GM19463 (cell line): ENCODE measurements around the gene SCN5A.

Source experiments
- ATAC-seq: cut with Tn5 transposase; IDR thresholded peaks from one replicate; pipeline ENCODE4 v1.9.1; 2021; ENCODE audit warnings: mild to moderate bottlenecking, moderate library complexity; ENCODE audit not compliant: unreplicated experiment

SCN5A gene

DNA sequence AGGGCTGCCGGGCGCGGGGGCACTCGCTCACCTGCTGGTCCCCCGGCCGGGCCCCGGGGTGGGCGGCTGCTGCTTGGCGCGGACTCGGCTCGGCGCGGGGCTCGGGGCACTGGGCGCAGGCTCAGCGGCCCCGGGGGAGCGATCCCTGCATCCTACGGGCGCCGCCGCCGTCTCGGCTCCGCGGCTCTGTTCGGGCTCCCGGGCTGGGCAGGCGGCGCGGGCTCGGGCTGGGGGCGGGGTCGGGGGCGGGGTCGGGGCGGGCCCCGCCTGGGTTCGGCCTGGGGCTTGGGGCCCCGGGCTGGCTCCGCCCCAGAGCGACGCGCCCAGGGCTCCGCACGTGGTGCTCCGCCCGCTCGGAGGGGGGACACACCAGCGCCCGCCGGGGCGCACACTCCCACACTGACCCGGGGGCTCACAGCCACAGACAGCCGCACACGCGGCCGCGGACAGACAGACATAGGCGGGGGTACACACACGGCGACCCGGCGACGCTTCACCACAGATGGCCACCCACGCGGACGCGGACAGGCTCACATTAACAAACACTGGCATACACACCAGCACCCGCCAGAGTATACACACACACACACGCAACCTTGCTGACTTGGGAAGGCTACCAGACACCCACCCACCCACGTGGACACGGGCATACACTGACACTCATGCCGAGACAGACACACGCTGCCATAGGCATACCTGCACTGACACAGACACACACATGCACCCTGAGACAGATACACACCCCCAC is at the start of gene SCN5A:
Gene SCN5A (minus strand): TSS at position 188 of the 748 bp plus-strand sequence. CDS start 16,380 bp downstream, outside the sequence.
- peak; percentile 70 for ATAC-seq

DNA sequence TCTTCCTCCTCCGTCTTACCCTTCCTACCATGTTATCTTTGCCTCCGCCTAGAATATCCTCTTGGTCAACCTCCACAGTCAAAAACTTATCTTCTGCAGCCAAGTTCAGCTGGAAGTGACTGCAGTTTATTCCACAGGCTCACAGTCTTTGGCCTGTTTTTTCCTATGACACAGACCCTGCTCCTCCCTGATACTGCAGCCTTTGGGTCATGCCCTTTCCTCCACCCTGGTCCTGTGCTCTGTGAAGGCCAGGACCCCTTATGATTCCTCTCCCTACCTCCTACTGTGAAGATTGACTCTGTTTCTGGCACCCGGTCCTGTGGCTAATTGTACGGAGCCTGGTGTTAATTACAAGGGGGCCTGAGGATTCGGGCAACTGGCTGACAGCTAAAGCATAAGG is 49.3 kb upstream of the SCN5A start:
- ATAC-seq: no peak

DNA sequence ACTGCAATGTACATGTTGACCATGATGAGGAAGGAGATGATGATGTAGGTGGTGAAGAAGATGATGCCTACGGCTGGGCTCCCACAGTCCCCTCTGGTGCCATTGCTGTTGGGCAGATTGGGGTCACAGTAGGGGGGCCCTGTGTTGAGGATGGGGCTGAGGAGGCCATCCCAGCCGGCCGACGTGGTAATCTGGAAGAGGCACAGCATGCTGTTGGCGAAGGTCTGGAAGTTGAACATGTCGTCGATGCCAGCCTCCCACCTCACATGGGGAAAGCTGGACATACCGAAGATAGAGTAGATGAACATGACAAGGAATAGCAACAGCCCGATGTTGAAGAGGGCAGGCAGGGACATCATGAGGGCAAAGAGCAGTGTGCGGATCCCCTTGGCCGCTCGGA is 48.6 kb upstream of the SCN5A start:
- no peak for ATAC-seq

DNA sequence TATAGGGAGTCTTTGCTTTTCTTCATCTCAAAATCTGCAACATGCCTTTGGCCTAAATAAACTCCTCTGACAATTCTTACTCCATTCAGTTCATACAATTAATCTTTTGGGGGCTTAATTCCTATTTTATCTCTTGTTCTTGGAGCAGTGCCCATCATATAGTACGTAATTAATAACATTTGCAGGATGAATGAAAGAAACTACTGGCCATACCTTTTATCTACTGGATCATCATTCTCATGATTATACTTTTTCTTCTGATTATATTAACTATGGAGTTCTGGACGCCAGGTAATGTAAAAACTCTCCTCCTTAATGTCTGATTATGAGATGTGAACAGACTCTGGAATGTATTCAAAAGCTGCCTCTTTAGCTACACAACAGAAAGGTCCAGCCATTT is 46.5 kb upstream of the SCN5A start:
- no peak for ATAC-seq

DNA sequence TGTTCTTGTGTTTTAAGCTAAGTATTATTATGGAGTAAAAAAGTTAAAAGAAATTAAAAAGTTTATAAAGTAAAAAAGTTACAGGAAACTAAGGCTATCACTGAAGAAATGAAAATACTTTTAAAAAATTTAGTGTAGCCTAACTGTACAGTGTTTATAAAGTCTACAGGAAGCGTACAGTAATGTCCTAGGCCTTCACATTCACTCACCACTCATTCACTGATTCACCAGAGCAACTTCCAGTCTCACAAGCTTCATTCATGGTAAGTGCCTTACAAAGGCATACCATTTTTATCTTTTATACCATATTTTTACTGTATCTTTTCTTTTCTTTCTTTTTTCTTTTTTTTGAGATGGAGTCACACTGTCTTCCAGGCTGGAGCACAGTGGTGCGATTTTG is 40.7 kb upstream of the SCN5A start:
- no peak for ATAC-seq

DNA sequence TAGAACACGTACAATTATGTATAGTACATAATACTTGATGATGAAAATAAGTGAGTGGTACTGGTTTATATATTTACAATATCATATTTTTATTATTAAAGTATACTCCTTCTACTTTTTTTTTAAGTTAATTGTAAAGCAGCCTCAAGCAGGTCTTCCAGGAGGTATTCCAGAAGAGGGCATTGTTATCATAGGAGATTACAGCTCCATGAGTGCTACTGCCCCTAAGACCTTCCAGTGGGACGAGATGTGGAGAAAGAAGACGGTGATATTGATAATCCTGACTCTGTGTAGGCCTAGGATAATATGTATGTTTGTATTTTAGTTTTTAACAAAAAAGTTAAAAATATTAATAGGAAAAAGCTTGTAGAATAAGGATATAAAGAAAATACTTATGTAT is 40.3 kb upstream of the SCN5A start:
- ATAC-seq: no peak

DNA sequence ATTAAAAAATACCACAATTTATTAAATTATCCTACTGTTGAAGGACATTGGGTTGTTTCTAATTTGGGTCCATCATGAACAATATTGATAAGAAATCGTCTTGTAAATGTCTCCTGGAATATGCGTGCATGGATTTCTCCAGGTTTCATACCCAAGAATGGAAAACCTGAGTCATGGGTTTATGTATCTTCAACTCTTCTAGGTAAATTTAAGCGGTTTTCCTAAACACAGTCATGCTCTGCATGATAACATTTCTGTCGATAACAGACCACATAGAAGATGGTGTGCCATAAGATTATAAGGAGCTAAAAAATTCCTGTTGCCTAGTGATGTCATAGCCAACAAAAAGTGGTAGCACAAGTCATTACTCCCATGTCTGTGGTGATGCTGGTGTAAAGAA is 39.9 kb upstream of the SCN5A start:
- no peak for ATAC-seq

DNA sequence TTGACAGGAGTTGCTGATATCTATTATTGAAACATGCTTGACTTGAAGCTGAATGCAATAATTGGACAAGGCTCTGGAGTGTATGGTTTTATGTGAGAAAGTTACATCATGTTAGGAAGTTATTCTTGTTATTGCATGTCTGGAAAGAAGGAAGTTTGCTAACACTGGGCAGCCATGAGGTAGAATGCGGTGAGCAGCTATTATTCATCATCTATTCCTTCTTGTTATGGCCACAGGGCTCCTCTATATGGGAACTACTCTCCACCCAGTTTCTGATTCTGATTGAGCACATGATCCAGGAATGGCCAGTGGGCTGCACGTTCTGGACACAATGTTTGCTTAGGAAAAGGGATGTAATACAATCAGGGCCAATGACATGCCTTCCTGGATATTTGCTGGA is 37.8 kb upstream of the SCN5A start:
- no peak for ATAC-seq

DNA sequence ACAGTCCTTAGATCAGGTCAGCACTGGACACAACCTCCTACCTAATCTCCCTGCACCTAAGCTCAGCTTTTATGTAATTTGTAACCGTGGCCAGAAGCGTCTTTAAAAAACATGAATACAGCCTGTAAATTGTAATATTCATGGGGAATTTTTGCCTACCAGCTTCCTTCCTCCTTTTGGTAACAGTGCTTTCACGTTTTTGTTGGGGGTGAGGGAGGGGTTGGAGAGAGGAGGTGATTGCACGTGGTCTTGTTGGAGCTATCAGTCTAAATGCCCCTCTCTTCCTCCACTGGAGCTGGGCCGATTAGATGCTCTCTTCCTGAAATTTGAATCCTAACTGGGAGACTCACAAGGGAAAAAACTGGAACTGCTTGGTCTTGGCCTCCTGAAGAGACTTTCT is 35.1 kb upstream of the SCN5A start:
- ATAC-seq: no peak

DNA sequence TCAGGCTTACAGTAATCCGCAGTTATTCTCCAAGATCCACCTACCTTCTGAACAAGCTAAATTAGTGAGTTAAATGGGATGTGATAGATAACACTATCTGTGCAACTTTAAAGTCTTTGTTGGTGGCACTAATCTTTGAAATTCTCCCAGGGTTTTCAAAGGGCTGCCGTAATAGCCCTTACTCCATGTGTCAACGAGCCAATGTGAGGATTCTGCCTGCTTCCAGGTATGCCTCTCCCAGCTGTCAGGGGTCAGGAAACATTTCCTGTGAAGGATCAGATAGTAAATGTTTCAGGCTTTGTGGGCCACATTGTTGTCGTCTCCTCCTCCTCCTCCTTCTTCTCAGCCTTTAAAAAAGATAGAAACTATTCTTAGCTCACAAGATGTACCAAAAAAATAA is 20.2 kb upstream of the SCN5A start:
- no peak for ATAC-seq

DNA sequence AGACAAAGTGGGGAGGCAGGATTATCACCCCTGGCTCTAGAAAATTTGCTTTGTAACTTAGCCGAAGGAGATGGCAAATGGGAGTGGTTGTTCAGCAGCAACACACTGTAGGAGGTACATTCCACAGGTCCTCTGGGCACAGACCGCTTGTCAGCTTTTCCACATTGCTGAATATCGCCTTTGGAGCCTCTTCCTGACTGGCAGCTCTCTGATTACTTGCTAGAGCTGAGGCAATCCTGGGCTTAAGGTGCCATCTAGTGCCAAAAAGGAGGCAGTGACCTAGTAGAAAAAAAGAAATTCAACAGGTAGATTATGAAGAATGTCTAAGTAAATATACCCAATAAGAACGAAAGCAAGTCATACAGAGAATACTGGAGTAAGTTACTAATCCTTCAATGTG is 13.1 kb upstream of the SCN5A start:
- ATAC-seq: no peak

DNA sequence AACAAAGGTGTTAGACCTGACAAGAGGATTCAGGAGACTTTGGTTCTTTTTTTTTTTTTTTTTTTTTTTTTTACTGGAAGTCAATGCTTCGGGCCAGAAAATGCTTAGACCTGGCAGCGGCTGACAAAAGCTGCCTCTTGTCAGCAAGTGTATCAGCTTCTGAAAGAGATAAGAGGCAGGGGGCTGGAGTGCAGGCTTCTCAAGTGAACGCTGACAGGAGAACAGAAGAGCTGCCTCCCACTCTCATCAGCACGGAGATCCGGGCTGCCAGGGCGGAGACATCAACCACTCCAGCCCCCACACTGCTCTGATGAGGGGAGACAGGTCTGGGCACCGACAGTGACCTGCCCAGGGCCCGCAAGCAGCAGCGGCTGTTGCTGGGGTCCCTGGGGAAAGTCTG is 9.4 kb upstream of the SCN5A start:
- ATAC-seq: no peak

DNA sequence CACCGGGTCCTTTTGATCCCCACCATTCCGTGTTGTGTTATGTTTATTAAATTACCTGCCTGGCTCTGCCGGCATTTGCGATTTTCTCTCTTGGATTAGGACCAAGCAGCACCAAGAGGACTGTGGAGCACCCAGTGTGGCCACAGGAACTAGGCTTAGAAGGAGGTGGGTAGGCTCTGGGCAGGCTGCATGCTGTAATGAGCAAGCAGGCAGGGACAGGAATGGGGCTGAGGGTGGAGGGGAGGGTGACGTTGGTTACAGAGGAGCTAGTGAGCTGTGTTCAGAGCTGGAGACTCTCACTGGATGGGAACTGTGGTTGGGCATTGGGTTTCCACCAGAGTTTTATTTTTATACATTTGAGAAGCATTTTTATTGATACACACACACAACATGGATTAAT is 7.9 kb upstream of the SCN5A start:
- ATAC-seq: no peak

DNA sequence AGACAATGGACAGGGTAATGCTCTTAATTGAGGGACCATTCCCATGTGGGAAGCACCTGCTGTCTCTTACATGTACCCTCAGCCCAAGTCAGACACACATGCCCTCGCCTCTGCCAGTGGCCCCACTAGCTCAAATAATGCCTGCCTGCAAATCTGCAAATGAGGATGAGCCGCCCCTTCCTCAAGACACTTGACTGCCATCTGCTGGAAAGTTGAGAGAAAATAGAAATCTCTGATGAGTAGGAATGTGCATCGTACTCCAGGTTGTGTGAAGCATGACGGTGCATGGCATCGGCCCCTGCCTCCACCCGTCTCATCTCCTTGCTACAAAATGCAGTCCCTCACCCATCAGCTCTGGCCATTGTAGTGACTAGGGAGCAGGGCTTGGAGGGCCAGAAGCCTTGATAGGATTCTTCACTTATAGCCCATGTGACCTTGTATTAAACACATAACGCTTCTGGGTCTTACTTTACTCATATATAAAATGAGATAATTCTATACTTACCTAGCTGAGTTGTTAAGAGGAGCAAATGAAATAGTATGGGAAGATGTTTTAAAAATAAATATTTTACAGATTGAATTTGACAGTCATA is 6.3 kb upstream of the SCN5A start:
- ATAC-seq: no peak

DNA sequence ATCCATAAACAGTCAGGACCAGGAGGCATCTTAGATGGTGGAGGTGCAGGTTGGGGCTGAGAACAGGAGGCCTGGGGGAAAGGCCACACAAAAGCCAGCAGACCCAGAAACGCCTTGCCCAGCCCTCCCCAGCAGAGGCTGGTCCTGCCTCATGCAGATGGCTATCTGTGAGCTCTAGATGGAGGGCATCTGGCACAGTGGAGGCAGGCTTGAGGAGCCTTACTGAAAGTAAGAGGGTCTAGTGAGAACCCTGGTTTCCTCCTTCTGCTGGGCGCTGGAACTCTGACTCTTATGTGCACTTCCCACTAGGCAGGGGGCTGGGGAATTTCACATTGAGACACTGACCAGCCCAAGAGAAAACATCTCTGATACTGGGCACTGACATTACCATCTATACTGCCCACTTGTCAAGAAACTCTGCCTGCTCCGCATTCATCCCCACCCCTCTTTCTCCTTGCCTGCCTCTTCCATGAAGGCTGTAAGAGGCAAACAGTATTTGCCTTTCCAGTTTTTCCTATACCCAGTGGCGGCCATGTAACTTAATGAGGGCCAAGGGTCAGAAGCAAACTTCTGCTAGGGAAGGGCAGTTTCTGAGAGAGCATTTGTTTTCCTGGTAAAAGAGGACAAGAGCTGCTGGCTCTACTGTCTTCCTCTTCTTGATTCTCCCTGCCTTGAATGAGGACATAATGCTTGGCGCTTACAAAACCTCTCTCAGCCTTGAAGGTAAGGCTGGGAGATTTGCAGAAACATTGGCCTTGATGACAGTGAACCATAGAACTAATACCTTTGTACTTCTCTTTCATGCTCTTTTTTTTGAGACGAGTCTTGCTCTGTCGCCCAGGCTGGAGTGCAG is 4.4 kb upstream of the SCN5A start:
- no peak for ATAC-seq

DNA sequence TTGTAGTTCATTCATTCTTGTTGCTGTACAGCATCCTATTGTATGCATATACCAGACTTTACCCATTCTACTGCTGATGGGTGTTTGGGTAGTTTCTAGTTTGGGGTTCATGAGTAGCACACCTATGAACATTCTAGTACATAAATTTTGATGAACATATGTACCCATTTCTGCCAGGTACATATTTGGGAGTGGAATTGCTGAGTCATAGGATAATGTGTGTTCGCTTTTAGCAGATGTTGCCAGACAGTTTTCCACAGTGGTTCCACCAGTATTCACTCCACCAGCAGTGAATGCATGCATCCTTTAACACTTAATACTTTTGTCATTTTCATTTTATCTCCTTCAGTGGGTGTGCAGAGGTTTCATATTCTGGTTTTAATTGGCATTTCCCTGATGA is 3.4 kb upstream of the SCN5A start:
- ATAC-seq: no peak

DNA sequence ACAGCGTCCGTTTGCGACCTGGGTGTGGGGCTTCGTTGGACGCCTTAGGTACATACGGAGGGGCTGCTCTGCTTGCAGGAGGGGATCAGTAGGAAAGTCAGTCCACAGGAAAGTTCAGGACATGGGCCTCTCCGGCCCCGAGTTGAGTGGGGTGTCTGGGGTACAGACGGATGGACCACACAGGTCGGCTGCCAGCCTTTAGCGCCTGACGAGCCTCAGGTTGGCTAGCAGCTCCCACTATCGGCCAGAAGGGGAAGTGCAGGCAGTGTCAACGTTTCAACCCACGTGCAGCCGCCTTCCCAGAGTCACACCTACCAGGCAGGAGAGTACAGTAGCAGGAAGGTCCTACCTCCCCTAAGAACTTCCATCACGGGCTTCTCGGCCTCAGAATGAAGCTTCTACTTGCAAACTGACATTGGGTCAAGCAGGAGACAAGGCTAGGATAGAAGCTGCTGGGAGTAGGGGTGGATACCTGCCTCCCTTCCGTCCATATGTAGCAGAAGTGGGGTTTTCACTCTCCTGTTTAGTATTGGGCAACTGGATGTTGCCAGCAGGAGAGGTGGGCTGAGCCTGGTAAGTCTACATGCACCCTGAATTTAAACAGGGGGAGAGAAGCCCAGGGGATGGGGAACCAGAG is 1.8 kb upstream of the SCN5A start:
- ATAC-seq: peak; percentile 54

DNA sequence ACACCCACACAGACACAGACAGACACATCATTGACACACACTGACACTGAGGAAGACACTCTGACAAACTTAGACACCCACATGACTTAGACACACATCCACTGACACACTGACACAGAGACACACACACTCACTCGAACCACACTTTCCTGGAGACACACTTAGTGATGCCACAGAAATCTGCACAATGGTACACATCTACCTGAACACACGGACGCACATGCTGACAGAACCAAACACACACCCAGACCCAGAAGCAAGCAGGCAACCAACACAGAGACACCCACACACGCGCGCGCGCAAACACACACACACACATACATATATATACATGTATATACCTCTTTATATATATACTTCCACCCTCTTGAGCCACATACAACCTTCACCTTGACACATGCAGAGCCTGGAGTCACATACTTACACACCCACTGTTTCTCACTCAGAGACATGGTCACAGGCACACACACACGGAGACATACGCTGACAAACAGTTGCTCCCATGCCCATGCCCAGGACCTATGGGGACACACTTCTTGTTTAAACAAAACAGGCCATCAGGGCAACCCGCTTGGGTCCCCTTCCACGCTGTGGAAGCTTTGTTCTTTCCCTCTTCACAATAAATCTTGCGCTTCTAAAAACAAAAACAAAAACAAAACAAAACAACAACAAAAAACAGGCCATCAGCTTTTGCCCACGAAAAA is 913 bp upstream of the SCN5A start:
- ATAC-seq: no peak

DNA sequence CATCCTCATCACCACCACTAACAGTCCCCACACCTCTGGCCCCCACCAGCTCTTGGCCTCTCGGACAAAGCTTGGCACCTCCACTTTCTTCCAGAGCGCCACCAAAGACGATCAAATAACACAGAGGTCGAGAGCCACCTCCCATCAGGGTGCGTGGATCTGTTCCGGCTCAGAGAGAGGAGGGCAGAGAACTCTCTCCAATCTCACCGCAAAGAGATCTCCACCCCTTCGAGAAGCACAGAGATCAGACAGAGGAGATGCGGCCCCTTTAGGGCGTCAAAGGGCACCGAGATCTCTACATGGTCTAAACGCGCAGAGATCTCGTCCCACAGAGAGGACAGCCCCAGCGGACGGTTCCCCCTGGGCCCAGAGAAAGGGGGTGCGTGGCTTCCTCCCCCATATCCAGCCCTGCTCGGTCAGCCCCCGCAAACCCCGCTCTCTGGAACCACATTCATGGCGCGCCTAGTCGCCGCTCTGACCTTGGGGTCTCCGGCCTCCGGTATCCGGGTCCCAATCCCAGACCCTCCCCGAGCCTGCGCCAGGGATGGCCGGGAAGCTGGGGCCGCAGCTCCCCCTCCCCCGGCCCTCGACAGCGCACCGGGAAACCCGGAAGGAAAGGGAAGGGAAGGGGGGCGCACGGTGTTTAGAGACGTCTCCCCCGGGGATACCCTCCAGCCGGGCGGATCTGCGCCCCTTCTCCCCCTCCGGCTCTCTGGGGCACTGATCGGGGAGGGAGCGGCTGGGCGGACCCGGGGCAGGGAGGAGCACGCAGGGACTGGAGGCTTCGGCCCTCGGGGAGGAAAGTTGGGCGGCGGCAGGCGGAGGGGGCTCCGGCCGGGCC is 608 bp downstream of the SCN5A start:
- ATAC-seq: peak; percentile 9
